GM18526 (cell line): ENCODE results near the gene TMEM129.

Experiments
- POLR2A ChIP-seq: IDR thresholded peaks from 3 replicates; pipeline ENCODE4 v1.6.1; 2011; ENCODE audit not compliant: insufficient read length; ENCODE audit errors: extremely low read depth

Gene TMEM129

GRCh38 chr4:1706358-1706757, 14.8 kb downstream of the TMEM129 start:
- no peak for TF ChIP-seq POLR2A

GRCh38 chr4:1705732-1706131, 15.4 kb downstream of the TMEM129 start:
- no peak for TF ChIP-seq POLR2A

DNA sequence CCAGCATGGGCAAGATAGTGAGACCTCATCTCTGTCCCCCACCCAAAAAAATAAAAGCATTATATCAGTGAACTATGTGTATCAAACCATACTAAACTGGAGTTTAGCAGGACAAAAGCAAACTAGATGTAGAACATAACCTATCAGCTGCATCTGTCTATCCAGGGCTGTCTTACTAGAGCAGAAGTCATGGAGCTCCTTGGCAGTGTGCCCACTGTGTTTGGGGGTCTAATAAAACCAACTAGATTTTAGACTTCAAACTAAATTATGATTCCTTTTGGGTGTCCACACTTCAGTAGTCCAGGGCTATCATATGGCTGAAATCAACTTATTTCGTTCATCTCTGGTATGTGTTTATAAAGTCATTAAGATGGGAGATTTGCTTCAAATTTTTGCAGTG, 17.3 kb downstream of the TMEM129 start:
- TF ChIP-seq POLR2A, result no peak

DNA sequence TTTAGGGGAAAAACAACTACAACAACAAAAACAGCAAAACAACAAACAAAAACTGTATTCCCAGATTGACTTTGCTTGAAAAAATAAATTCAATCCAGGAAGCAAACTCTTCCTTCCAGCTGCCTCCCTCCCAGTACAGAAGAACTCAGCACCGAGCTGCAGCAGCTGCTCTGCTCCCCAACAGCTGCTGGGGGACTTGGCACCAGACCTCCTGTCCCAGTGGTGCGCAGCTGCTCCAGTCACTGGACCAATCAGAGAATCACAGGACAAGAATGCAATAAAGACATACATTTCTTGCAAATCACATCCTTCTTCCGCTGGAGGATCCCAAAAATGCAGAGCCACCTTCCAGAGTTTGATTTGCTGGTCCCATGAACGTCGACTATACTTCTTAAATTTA, 25.2 kb downstream of the TMEM129 start:
- TF ChIP-seq POLR2A, result no peak

DNA sequence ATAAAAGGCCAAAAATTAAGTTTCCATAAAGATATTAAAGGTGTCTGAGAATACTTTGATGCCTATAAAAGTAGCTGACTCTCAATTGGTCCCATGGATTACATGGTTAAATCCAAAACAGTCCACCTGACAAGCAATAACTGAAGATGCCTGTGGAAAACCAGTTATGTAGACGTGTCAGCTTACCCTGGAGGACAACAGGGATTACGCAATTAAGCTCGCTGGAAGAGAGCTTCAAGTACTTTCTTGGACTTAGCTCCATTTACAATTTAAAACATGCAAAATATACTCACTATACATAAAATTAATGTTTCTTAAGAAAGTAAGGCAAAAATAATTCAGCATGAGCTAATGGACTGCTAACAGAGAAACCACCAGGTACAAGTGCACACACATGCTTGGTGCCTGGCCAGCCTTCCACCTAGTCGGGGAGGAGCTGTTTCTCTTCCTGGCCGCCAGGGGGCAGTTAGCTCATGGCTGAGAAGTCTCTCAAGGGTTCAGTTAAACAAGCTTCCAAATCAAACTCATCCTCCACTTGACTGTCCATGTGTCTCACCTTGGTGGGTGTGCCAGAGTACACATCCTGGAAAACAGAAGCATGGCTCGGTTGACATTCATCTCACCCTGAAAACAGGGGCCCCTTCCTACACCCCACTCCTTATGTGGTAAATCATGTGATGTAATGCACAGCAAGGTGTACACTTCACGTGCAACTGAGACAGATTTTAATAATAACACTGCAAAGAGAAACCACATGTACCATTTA, 27.8 kb downstream of the TMEM129 start:
- TF ChIP-seq POLR2A, result no peak

DNA sequence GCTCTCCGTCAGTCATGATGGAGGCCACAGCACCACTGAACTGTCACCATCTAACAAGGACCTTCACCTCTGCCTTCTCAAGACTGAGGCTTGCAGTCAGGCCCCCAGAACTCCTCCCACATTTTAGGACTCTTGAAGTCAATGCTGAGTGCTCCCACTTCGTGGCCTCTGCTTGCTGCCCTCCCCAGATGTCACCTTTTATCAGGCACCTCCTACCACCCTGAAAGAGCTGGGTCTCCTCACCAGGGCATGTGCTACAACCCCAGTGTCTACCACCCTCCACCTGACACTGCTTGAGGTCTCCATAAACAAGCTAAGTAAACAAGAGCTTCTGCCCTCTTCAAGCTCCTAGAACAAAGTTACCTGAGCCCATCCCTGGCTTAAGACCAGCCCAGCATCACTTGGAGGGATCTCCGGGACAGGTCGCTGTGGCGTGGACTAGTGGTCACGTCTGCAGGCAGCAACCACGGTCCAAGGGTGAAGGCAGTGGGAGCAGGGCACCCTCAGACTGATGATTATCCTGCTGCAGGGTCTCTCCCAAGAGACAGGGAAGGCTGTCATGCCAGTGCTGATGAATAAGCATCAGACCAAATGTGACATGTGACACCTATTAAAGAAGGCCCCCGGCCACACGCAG, 29.3 kb downstream of the TMEM129 start:
- TF ChIP-seq POLR2A, result no peak

DNA sequence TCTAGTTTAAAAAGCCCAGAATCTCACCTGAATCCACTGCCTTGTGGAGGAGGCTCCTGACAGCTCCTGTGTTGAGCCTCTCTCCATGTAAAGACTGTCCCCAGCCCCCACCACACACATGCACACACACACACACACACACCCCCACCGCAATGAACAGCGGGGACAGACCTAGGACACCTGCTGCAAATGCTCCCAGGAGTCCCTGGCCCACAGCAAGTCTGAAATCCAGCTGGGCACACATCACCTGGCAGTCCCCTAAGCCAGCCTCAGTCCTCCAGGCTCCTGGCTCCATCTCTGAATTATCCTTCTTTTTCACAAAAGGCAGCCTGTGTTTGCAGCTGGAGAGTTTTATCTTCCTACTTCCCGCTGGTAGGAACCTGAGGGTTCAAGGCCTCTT, 30.4 kb downstream of the TMEM129 start:
- no peak for TF ChIP-seq POLR2A

GRCh38 chr4:1686440-1687036, 34.6 kb downstream of the TMEM129 start:
- TF ChIP-seq POLR2A, result no peak

DNA sequence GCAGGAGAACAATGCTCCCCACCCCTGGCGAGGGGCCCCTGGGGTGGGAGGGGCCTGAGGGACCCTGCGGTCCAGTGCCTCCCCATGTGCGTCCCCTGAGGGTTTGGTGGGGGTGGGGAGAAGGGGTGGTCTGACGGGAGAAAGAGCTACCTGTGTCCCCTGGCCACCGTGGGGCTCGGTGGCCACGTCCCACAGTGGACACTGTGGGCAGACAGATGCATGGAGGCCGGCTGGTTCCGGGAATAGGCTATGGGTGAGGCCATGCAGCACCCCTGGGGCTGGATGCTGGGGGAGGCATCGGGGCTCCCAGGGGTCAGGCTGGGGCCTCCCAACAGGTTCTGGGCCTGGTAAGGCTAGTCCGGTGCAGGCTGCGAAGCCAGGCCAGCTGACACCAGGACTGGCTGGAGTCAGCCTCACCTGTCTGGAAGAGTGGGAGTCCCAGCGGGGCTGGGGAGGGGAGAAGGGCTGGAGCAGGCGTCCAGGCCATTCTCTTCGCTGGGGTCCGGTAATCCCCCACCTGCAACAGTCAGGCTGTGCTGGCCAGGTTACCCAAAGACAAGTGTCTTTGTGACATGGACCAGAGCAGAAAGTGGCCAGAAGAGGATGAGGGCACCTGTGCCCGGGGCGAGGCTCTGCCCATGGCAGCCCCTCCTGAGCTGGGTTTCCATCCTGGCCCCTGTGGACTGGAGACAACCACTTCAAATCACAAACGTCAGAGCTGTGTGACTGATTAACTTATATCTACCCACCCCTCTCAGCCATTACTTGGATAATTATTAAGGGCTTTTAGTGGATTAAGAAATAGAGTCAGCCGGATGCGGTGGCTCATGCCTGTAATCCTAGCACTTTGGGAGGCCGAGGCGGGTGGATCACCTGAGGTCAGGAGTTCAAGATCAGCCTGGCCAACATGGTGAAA, 35.6 kb downstream of the TMEM129 start:
- TF ChIP-seq POLR2A, result no peak

DNA sequence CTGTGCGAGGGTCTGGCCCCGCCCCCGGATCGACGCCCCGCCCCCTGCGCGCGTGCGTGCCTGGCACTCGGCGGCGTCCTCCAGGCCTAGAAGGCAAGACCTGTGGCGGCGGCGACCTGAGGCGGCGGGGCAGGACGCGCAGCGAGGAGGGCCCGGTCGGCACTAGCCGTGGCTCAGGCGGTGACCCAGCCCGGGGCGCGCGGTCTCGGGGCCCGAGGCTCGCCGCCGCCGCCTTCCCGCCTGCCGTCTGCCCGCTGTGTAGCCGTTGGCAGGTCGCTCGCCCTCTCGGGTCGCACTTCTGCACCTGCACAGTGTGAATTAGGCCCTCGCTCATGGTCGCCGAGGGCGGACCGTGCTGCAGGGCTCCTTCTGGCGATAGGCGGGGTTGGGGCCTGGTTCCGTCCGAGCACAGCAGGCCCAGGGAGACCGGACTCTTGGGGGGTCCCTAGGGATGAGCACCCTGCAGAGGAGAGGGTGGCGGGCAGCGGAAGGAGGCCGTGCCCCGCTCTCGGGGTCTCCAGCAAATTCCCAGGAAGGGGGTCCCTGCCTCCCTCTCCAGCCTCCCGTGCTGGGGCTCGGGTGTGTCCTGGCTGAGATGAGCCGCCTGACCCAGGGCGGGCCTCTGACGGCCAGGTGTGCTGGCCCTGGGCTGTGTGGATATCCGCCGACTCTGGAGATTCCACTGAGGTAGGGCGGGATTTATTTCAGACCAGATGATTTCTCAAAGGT, 36.5 kb downstream of the TMEM129 start:
- TF ChIP-seq POLR2A, result peak; percentile 14

DNA sequence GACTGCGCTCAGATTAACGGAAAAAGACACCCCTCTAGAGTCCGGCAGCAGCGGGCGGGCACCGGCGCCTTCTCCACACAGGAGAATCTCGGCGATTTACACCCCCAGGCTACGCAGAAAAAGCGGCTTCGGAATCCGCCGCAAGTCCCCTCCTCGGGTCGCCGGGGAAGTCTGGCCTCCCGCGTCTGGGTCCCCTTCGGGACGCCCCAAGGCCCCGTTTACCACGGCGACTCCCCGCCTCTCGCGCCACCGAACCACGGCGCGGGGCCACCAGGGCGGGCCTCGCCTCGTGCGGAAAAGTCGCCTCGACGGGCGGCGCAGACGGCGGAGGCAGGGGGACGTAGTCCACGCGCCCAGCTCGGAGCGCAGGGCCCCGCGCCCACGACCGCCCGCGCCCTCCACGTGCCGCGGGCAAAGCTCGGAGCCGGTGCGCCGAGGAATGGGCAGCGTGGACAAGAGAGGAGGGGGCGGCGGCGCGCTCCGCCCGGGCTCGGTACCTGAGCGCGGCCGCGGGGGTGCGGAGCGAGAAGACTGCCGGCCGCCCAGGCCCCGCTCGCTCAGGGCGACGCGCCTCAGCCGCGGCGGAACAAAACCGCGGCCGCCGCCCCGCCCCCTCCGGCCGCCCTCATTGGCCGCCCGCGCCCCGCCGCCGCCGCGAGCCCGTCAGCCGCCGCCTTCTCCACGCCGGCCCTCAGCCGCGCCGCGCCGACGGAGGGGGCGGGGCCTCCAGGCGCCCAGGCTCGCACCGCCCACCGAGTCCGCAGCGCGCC, 37.2 kb downstream of the TMEM129 start, which contains the start of gene FAM53A:
FAM53A (minus strand) TSS at position 578 of the 770 bp plus-strand sequence. CDS start 15,572 bp downstream, outside the sequence.
- peak; percentile 32 for TF ChIP-seq POLR2A

GRCh38 chr4:1683261-1683735, 37.8 kb downstream of the TMEM129 start:
- TF ChIP-seq POLR2A, result no peak

GRCh38 chr4:1682860-1683259, 38.3 kb downstream of the TMEM129 start:
- no peak for TF ChIP-seq POLR2A

DNA sequence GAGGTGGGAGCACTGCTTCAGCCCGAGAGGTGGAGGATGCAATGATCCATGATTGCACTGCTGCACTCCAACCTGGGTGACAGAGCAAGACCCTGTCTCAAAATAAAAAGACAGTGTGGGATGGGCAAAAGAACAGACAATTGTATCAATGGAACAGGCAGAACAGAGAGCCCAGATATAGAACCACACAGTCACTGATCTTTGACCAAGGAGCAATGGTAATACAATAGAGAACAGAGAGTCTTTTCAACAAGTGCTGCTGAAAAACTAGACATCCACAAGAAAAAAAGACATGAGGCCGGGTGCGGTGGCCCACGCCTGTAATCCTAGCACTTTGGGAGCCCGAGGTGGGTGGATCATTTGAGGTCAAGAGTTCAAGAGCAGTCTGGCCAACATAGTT, 42.9 kb downstream of the TMEM129 start:
- no peak for TF ChIP-seq POLR2A
